Activated CD8-positive, alpha-beta memory T cell treated with anti-CD3 and anti-CD28 coated beads, Interleukin-2, amount 10 ng/mL, durations not matched to agents 7 days and 5 days (primary cell): ENCODE measurements around the gene RTN4RL2. TPM values are rescaled to one million over a fixed set of nuclear protein-coding genes. Genes with fewer than 3 reads are reported as not detected.

Source experiments
- ATAC-seq: fragments of 150-1000 bp; cut with Tn5 transposase; one replicate; pipeline ENCODE4 v1.10.0; 2021; ENCODE audit warnings: moderate library complexity
- CTCF ChIA-PET: fragments of 350-600 bp; sonication (Branson Sonifier 250); formaldehyde crosslinking; loops from one replicate; lab custom pipeline; 2021; ENCODE audit warnings: antibody characterized with exemption; lab: Charles Lee
- DNase-seq: peaks from one replicate; pipeline ENCODE4 v3.0.0-alpha.2; 2020
- H3K27ac Mint-ChIP-seq: one replicate; pipeline ENCODE4 v1.8.0; 2021; ENCODE audit warnings: mild to moderate bottlenecking, mixed read lengths
- H3K27me3 Mint-ChIP-seq: one replicate; pipeline ENCODE4 v1.8.0; 2021; ENCODE audit warnings: mixed read lengths
- H3K36me3 Mint-ChIP-seq: one replicate; pipeline ENCODE4 v1.8.0; 2021; ENCODE audit warnings: mild to moderate bottlenecking, mixed read lengths
- H3K4me1 Mint-ChIP-seq: one replicate; pipeline ENCODE4 v1.8.0; 2021; ENCODE audit warnings: mixed read lengths
- H3K4me3 Mint-ChIP-seq: one replicate; pipeline ENCODE4 v1.8.0; 2021; ENCODE audit warnings: mild to moderate bottlenecking, moderate library complexity, mixed read lengths
- H3K9me3 Mint-ChIP-seq: one replicate; pipeline ENCODE4 v1.8.0; 2022; ENCODE audit warnings: low read depth, mixed read lengths
- total RNA-seq, 2 experiments: library from RNA; stranded (reverse); gene quantifications; one replicate each; pipeline ENCODE4 v1.2.3, GENCODE V29; 2021

The RTN4RL2 gene
- total RNA-seq, 2 experiments from 2014 or later: not detected

DNA sequence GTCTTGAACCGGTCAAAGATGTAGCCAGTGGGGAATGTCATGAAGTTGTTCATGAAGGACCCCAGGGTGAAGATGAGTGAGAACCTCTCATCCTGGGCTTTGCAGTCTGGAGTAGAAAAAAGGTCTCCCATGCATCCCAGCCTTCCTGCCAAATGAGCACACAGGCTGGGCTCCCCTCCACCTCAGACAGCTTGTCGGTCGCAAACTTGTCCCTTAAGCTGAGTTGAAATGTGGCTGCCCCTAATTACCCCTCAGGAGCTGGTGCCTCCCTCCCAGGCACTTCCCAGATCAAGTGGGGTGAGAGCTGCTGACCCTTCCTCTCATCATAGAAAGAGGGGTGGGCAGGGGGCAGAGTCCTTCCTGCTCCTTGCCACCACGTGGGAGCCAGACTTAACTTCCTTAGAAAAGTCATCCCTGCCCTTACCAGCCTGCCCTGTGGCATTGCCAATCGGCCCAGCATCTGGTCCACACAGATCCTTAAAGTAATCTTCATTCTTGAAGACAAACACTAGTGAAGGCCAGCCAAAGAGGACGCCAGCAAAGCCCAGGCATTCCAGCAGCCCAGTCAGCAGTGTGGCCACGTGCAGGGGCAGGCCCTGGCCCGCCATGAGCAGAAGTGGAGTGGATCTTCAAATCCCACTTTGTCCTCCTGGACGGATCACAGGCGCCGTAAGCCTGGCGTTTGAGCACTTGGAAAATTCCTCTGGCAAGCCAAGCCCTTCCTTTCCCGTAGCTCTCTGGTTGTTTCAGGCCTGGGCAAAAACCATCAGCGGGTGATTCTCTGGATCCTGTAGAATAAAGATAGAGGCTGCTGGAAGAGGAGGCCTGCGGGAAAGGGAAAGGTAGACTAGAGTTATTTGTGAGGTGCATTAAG, 34.5 kb upstream of the RTN4RL2 start:
- Mint-ChIP-seq H3K4me3 (peak overlapping the region; percentile 85), H3K27ac (peak overlapping the region; percentile 85), H3K27me3 (peaks cover 8% of the 10 kb centered on the region), H3K4me1 (peaks cover 56% of the 10 kb centered on the region), H3K36me3 (peaks cover 51% of the 10 kb centered on the region), H3K9me3 (no peaks in the 10 kb centered on the region)
- DNase-seq (peak; percentile 45), ATAC-seq (no peak)
- CTCF ChIA-PET: interaction anchor here (1.0 to 4.7 kb wide), 7 partner anchors 32 to 102 kb away, joined by 3 to 28 read pairs (median 6); partner anchors contain the start of gene SLC43A1

DNA sequence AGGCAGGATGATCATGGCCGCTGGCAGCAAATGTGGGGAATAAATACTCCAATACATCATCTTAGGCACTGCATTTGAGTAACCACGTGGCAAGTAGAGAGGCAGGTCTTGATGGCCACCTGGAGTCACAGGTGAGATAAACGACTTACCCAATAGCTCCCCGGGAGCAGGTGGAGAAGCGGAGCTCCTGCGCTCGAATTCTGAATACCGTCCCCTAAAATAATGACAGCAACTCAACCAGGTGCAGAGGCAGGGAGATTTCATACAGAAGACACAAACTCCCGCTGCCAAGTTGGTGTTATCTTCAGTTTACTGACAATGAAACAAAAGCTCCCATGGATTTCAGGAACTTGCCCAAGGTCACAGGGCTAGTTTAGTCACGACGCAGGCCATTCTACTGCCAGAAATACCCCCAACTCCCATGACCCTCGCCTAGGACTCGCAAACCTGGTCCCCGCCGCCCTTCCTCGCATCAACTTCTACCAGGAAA, 33.8 kb upstream of the RTN4RL2 start:
- Mint-ChIP-seq H3K27ac (peak overlapping the region; percentile 85), H3K27me3 (peaks cover 8% of the 10 kb centered on the region), H3K36me3 (peaks cover 44% of the 10 kb centered on the region), H3K4me3 (peak overlapping the region; percentile 85), H3K9me3 (no peaks in the 10 kb centered on the region), H3K4me1 (peaks cover 56% of the 10 kb centered on the region)
- CTCF ChIA-PET: interaction anchor here (1.0 to 2.5 kb wide), 5 partner anchors 14 to 101 kb away, joined by 3 to 20 read pairs (median 4); partner anchors contain the start of gene SLC43A1
- no peak for ATAC-seq
- no peak for DNase-seq

- Mint-ChIP-seq H3K27ac (peak within 1 kb of the TSS; percentile 85), H3K4me3 (peak within 1 kb of the TSS; percentile 85), H3K36me3 (peaks cover 39% of the 10 kb centered on the region), H3K4me1 (peaks cover 53% of the 10 kb centered on the region), H3K27me3 (peaks cover 8% of the 10 kb centered on the region), H3K9me3 (no peaks in the 10 kb centered on the region)
- peak; percentile 70 for ATAC-seq
- DNase-seq: peak; percentile 85
- CTCF ChIA-PET: interaction anchor here (1.0 to 2.5 kb wide), 7 partner anchors 14 to 141 kb away, joined by 3 to 20 read pairs (median 4); partner anchors contain the start of genes SLC43A1 and UBE2L6
Measured at GRCh38 chr11:57426929-57427726, 33.2 kb upstream of the RTN4RL2 start, which contains the start of gene SLC43A3. Gene SLC43A3, minus strand, starts transcription at chr11:57427121. Its CDS starts 949 bp downstream, at chr11:57426172.

DNA sequence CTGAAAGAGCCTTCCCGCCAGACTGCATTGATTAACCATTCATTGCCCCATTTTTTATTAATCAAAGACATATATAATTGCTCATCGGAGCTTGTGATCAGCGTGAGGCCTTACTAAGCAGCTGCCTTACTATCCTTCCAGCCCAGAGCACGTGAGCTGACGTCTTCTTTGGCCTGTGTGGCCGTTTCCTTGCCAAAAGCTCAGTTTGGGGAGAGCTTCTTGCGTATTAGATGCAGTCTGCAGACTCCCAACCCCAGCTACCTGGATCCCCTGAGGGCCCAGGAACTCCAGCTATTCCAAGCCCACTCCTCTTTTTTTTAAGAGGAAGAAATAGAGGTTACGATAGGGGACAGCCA, 32.6 kb upstream of the RTN4RL2 start:
- peaks cover 53% of the 10 kb centered on the region for H3K4me1 Mint-ChIP-seq
- H3K27me3 Mint-ChIP-seq: peaks cover 8% of the 10 kb centered on the region
- ATAC-seq (no peak), DNase-seq (no peak)
- CTCF ChIA-PET: interaction anchor here (0.9 to 2.5 kb wide), 7 partner anchors 13 to 140 kb away, joined by 3 to 20 read pairs (median 4); partner anchors contain the start of gene UBE2L6
- peak overlapping the region; percentile 85 for H3K4me3 Mint-ChIP-seq
- peaks cover 33% of the 10 kb centered on the region for H3K36me3 Mint-ChIP-seq
- H3K27ac Mint-ChIP-seq: peak overlapping the region; percentile 85
- no peaks in the 10 kb centered on the region for H3K9me3 Mint-ChIP-seq

DNA sequence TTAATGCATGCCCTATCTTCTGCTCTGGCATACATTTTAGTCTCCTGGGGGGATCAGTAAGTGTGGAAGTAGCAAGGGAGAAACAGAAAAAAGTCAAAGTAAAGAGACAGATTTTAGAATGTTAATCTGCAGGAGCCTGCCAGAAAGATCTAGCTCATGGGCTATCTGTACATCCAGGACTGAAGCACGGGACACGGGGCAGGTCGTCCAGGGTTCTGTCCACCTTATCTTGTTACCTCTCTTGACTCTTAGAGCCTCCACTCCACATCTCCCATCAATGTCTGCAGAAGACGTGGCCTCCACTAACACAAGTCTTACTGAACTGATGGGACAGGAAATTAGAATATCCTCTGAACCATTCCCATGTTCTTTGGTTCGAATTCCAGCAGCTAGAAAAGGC, 31.7 kb upstream of the RTN4RL2 start:
- CTCF ChIA-PET: interaction anchor here (0.9 to 1.4 kb wide), 3 partner anchors 64 to 99 kb away, joined by 3 to 4 read pairs (median 3); no protein-coding TSS in a partner anchor
- DNase-seq (no peak), ATAC-seq (no peak)
- Mint-ChIP-seq H3K27ac (no peak overlapping the region), H3K4me3 (no peak overlapping the region), H3K4me1 (peaks cover 49% of the 10 kb centered on the region), H3K27me3 (peaks cover 8% of the 10 kb centered on the region), H3K36me3 (peaks cover 24% of the 10 kb centered on the region), H3K9me3 (no peaks in the 10 kb centered on the region)

DNA sequence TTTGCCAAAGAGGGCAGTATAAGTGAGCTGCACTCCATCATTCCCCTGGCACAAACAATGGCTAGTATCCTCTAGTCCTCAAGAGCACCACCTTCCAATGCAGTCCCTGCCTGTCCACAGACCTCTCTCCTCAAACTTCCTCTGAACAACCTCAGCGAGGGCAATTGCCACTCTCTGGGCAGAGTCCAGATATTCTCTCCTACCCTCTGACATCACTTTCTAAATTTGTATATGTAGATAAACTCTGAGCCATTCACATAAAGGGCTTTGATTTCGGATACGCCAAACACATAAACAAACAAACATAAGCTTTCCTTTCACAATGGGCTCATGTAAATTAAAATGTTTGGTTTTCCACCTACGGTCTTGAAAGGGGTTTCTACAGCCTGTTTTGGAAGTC, 30.4 kb upstream of the RTN4RL2 start:
- Mint-ChIP-seq H3K27ac (no peak overlapping the region), H3K4me3 (no peak overlapping the region), H3K27me3 (peaks cover 9% of the 10 kb centered on the region), H3K36me3 (peaks cover 13% of the 10 kb centered on the region), H3K4me1 (peaks cover 36% of the 10 kb centered on the region), H3K9me3 (no peaks in the 10 kb centered on the region)
- CTCF ChIA-PET: interaction anchor here (0.7 to 2.0 kb wide), 5 partner anchors 11 to 63 kb away, joined by 3 to 8 read pairs (median 3); no protein-coding TSS in a partner anchor
- ATAC-seq (no peak), DNase-seq (no peak)

- no peak for DNase-seq
- Mint-ChIP-seq H3K27ac (no peak overlapping the region), H3K36me3 (peaks cover 5% of the 10 kb centered on the region), H3K4me1 (peaks cover 26% of the 10 kb centered on the region), H3K27me3 (peaks cover 12% of the 10 kb centered on the region), H3K9me3 (no peaks in the 10 kb centered on the region), H3K4me3 (no peak overlapping the region)
- no peak for ATAC-seq
- CTCF ChIA-PET: interaction anchor here (0.9 to 2.0 kb wide), 5 partner anchors 10 to 85 kb away, joined by 3 to 8 read pairs (median 3); no protein-coding TSS in a partner anchor
Measured at GRCh38 chr11:57430952-57431351, 29.4 kb upstream of the RTN4RL2 start.

DNA sequence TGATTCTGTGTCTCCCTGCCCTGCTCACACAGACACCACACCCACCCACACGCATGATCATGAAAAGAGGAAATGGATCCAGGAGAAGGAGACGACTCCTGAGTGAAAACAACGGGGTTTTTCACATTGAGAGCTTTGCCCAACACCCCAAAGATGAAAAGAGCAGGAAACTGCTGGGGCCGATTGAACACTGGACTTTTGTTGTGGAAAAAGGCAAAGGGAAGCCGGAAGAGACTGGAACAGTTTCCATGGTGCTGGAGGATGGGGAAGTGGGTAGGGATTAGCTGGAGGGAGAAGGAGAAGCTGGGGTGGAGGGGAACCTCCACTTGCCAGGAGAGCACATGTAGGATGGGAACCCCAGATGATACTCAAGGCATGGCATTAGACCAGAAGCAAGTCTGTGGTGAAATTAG, 28.2 kb upstream of the RTN4RL2 start:
- Mint-ChIP-seq H3K4me1 (peaks cover 20% of the 10 kb centered on the region), H3K27ac (no peak overlapping the region), H3K27me3 (peaks cover 12% of the 10 kb centered on the region), H3K9me3 (no peaks in the 10 kb centered on the region), H3K36me3 (no peaks in the 10 kb centered on the region), H3K4me3 (no peak overlapping the region)
- ATAC-seq (peak; percentile 15), DNase-seq (no peak)
- CTCF ChIA-PET: interaction anchor here (1.4 to 2.2 kb wide), 4 partner anchors 26 to 208 kb away, joined by 3 to 12 read pairs (median 4); no protein-coding TSS in a partner anchor

DNA sequence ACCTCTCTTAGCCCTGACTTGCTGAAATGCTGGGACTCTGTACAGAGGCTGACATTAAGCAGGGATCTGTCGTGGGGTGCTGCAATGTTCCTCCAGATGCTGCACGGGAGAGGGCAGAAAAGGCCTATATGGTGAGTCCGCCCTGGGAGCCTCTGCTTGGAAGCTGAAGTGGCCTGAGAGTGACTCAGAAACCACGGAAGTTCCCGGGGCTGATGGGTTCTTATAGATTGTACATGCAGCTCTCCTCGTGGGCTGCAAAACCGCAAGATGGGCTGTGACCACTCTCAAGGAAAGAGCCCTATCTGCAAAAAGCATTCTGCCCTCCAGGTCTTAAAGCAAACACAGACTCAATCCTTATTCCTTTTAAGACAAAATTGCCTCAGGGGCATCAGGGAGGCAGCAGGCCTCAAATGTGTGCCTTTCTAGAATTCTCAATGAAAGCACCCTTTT, 27.6 kb upstream of the RTN4RL2 start:
- peaks cover 15% of the 10 kb centered on the region for H3K4me1 Mint-ChIP-seq
- ATAC-seq (peak; percentile 70), DNase-seq (peak; percentile 62)
- no peak overlapping the region for H3K27ac Mint-ChIP-seq
- no peaks in the 10 kb centered on the region for H3K36me3 Mint-ChIP-seq
- H3K27me3 Mint-ChIP-seq: peaks cover 12% of the 10 kb centered on the region
- CTCF ChIA-PET: interaction anchor here (1.4 to 2.2 kb wide), 3 partner anchors 25 to 207 kb away, joined by 4 to 12 read pairs (median 4); no protein-coding TSS in a partner anchor
- H3K4me3 Mint-ChIP-seq: no peak overlapping the region
- no peaks in the 10 kb centered on the region for H3K9me3 Mint-ChIP-seq

- DNase-seq: no peak
- Mint-ChIP-seq H3K27ac (no peak overlapping the region), H3K9me3 (no peaks in the 10 kb centered on the region), H3K4me3 (no peak overlapping the region), H3K36me3 (no peaks in the 10 kb centered on the region), H3K27me3 (peaks cover 4% of the 10 kb centered on the region), H3K4me1 (peaks cover 15% of the 10 kb centered on the region)
- CTCF ChIA-PET: no interaction called here
- no peak for ATAC-seq
Measured at GRCh38 chr11:57434640-57435546, 25.4 kb upstream of the RTN4RL2 start.

GRCh38 chr11:57436031-57436430, 24.3 kb upstream of the RTN4RL2 start:
- ATAC-seq: no peak
- CTCF ChIA-PET: interaction anchor here (1.1 to 2.3 kb wide), 2 partner anchors 22 to 45 kb away, joined by 3 to 14 read pairs; no protein-coding TSS in a partner anchor
- Mint-ChIP-seq H3K27me3 (peaks cover 4% of the 10 kb centered on the region), H3K4me3 (no peak overlapping the region), H3K9me3 (no peaks in the 10 kb centered on the region), H3K36me3 (no peaks in the 10 kb centered on the region), H3K27ac (no peak overlapping the region), H3K4me1 (peaks cover 15% of the 10 kb centered on the region)
- no peak for DNase-seq
